Measurements from ENCODE around the gene HIP1. TPM values are rescaled to one million over a fixed set of nuclear protein-coding genes. Genes with fewer than 3 reads are reported as not detected.

The HIP1 gene
- total and polyA plus RNA-seq, 9 of the 15 experiments (the other 6 are each of a cell fraction or from before 2014, with no cell fraction given) = 2.4 to 13.7 (median 9.5) TPM

- no peak for TF ChIP-seq GTF2B (IDR thresholded peaks at IDR 0.05; ENCODE audit: extremely low read depth, insufficient read length)
- 0 out of 2 replicates have a peak, but pooled peaks have one; percentile 54 for TF ChIP-seq MTA1 (IDR thresholded peaks at IDR 0.05; ENCODE audit: borderline replicate concordance)
- no peak for TF ChIP-seq GTF2F1 (IDR thresholded peaks at IDR 0.05; ENCODE audit: low read depth, low read length)
- no peak for TF ChIP-seq YBX1 (IDR thresholded peaks at IDR 0.05)
- TF ChIP-seq NR3C1 (CRISPR knock-in tag; IDR thresholded peaks at IDR 0.05) = no peak
- no peak for TF ChIP-seq NR1H2 (CRISPR knock-in tag; IDR thresholded peaks at IDR 0.05)
- TF ChIP-seq POLR2A (conservative IDR thresholded peaks at IDR 0.05) = peak; percentile 59
- 0 out of 2 replicates have a peak, but pooled peaks have one; percentile 18 for TF ChIP-seq ZBTB9 (CRISPR knock-in tag; IDR thresholded peaks at IDR 0.05)
- TF ChIP-seq POLR3A (IDR thresholded peaks at IDR 0.05; ENCODE audit: borderline replicate concordance, extremely low read depth, insufficient read depth, insufficient read length) = no peak
- no peak for TF ChIP-seq KAT8 (IDR thresholded peaks at IDR 0.05; ENCODE audit: low read depth)
- TF ChIP-seq MCM3 (IDR thresholded peaks at IDR 0.05) = no peak
- peak; percentile 96 for TF ChIP-seq HMBOX1 (IDR thresholded peaks at IDR 0.05)
- peak; percentile 86 for TF ChIP-seq BHLHE40 (IDR thresholded peaks at IDR 0.05; ENCODE audit: low read length)
- TF ChIP-seq ZNF311 (CRISPR knock-in tag; IDR thresholded peaks at IDR 0.05) = no peak
- TF ChIP-seq BCOR (IDR thresholded peaks at IDR 0.05) = peak; percentile 99
- TF ChIP-seq DEAF1 (CRISPR knock-in tag; IDR thresholded peaks at IDR 0.05) = 0 out of 2 replicates have a peak, but pooled peaks have one; percentile 13
- peak; percentile 95 for TF ChIP-seq CBX1 (IDR thresholded peaks at IDR 0.05; ENCODE audit: low read depth)
- TF ChIP-seq LCOR (CRISPR knock-in tag; IDR thresholded peaks at IDR 0.05) = peak; percentile 83
- TF ChIP-seq ZEB2 (IDR thresholded peaks at IDR 0.05) = peak; percentile 74
- TF ChIP-seq ELK3 (CRISPR knock-in tag; IDR thresholded peaks at IDR 0.05) = no peak
- no peak for TF ChIP-seq ZNF644 (tag; IDR thresholded peaks at IDR 0.05; ENCODE audit: low read depth)
- no peak for TF ChIP-seq WHSC1 (IDR thresholded peaks at IDR 0.05; ENCODE audit: low read length)
- TF ChIP-seq TEAD1 (CRISPR knock-in tag; IDR thresholded peaks at IDR 0.05) = peak; percentile 75 to 85; a peak in 3 of 4 replicates
Observed at GRCh38 chr7:75734586-75735458, 3.9 kb downstream of the HIP1 start (continued).
